ENCODE measurements around the gene MKI67. TPM values are rescaled to one million over a fixed set of nuclear protein-coding genes. Genes with fewer than 3 reads are reported as not detected.

MKI67 gene
- total and polyA plus RNA-seq, 9 of the 15 experiments (the other 6 are each of a cell fraction or from before 2014, with no cell fraction given), result 11.8 to 86.5 (median 36.0) TPM

- intact Hi-C loops (cut with micrococcal nuclease) (no loop called here), in situ Hi-C loops (cut with MboI) (no loop called here)
- no peak overlapping the region for H2AFZ ChIP-seq (ENCODE audit: low read depth, low read length)
- CTCF ChIA-PET (ENCODE audit: low intra/inter-chr PET ratio), result no interaction called here
- TF ChIP-seq FOXJ3 (CRISPR knock-in tag; IDR thresholded peaks at IDR 0.05), result no peak
- TF ChIP-seq CUX1 (CRISPR knock-in tag; IDR thresholded peaks at IDR 0.05), result no peak
- no peak for TF ChIP-seq HMG20B (CRISPR knock-in tag; IDR thresholded peaks at IDR 0.05)
- no peak for TF ChIP-seq PCBP2 (IDR thresholded peaks at IDR 0.05; ENCODE audit: low read depth, low read length, poor library complexity, severe bottlenecking)
- TF ChIP-seq RAD21 (CRISPR knock-in tag; conservative IDR thresholded peaks at IDR 0.05 in 1 of 2, IDR thresholded peaks at IDR 0.05 in 1 of 2), result no peak
- TF ChIP-seq FOXK1 (CRISPR knock-in tag; IDR thresholded peaks at IDR 0.05; ENCODE audit: borderline replicate concordance), result no peak
- no peak for TF ChIP-seq PHB (CRISPR knock-in tag; IDR thresholded peaks at IDR 0.05)
- TF ChIP-seq FOSL1 (tag; conservative IDR thresholded peaks at IDR 0.05), result no peak
- TF ChIP-seq E2F1 (CRISPR knock-in tag; IDR thresholded peaks at IDR 0.05), result no peak
- TF ChIP-seq ILK (tag; IDR thresholded peaks at IDR 0.05; ENCODE audit: borderline replicate concordance, low read depth), result no peak
- TF ChIP-seq HMBOX1 (IDR thresholded peaks at IDR 0.05), result no peak
- TF ChIP-seq ELF1 (tag; IDR thresholded peaks at IDR 0.05), result no peak
- TF ChIP-seq SMARCA5 (IDR thresholded peaks at IDR 0.05), result no peak
- no peak for TF ChIP-seq KDM2B (CRISPR knock-in tag; IDR thresholded peaks at IDR 0.05)
- 10% methylated on average over 11 of the region's 15 CpGs for WGBS (ENCODE audit: insufficient coverage, low coverage, missing lambda C conversion rate)
- H3K4me3 ChIP-seq, result no peak overlapping the region
- no peak overlapping the region for H3K9ac ChIP-seq (ENCODE audit: insufficient read depth in 1 of 2, low read depth in 2 of 2, low read length in 2 of 2)
- DNase-seq (ENCODE audit: extremely low read depth in 1 of 4, low spot score in 3 of 4), result no peak
- no peaks in the 10 kb centered on the region for H3K36me3 ChIP-seq (ENCODE audit: control insufficient read depth, insufficient read depth, low read length)
- 0 out of 2 replicates have a peak, but pooled peaks cover 5% of the 10 kb centered on the region for H4K20me1 ChIP-seq (replicated peaks; ENCODE audit: control insufficient read depth, insufficient read depth, low read length)
- peaks cover 0 to 32% of the 10 kb centered on the region in 2 experiments; a peak in 3 of 5 replicates for H3K27me3 ChIP-seq (ENCODE audit: control insufficient read depth in 2 of 2, insufficient read depth in 2 of 2, low read length in 2 of 2)
- no peaks in the 10 kb centered on the region; a peak in 1 of 5 replicates for H3K4me1 ChIP-seq (replicated peaks in 1 of 2; ENCODE audit: control insufficient read depth in 2 of 2, insufficient read depth in 2 of 2, low read length in 2 of 2)
- H3K9me1 ChIP-seq (ENCODE audit: control insufficient read depth, insufficient read depth, low read length), result no peaks in the 10 kb centered on the region
- no peaks in the 10 kb centered on the region for H3K9me3 ChIP-seq (replicated peaks; ENCODE audit: control insufficient read depth, insufficient read depth, low read depth, low read length)
- no peak overlapping the region for H3K4me2 ChIP-seq (ENCODE audit: insufficient read depth, low read length)
- H3K79me2 ChIP-seq (ENCODE audit: control insufficient read depth, insufficient read depth, low read length), result no peaks in the 10 kb centered on the region
- H3K27ac ChIP-seq (ENCODE audit: extremely low read depth, low read depth, low read length), result no peak overlapping the region
- no TSS peak for BruUV-seq (replicated peaks)
- POLR2A ChIA-PET, result interaction anchor here (0.9 to 1.6 kb wide), 2 partner anchors 12 to 14 kb away, joined by 3 to 6 read pairs; no protein-coding TSS in a partner anchor
- no peak for ATAC-seq
- FAIRE-seq, result no peak
These were observed 42.9 kb downstream of the MKI67 start for GRCh38 chr10:128083191-128083895.

All from K562 (cell line).